PFSK-1 (cell line): ENCODE data around the gene NRP2.

Experiments used
- FOXP2 ChIP-seq: optimal IDR thresholded peaks from 2 replicates; pipeline ENCODE3; 2011; ENCODE audit warnings: borderline replicate concordance, control low read depth, inconsistent platforms; ENCODE audit not compliant: insufficient read depth; ENCODE audit errors: extremely low read length, extremely low read depth
- POLR2AphosphoS5 ChIP-seq: IDR thresholded peaks from 2 replicates; pipeline ENCODE4 v1.6.1; 2012; ENCODE audit warnings: low read depth, mild to moderate bottlenecking, control low read depth, low read length, moderate library complexity
- TAF1 ChIP-seq: IDR thresholded peaks from 2 replicates; pipeline ENCODE4 v1.6.1; 2012; ENCODE audit warnings: low read length, control low read depth, borderline replicate concordance; ENCODE audit not compliant: insufficient read depth
- TF ChIP-seq, protein P1 (sequence below), 2 experiments: IDR thresholded peaks; 2 replicates each; pipeline versions ENCODE4 v1.6.1 to v1.8.0; 2011 to 2012; ENCODE audit warnings: low read depth in 2 of 2, low read length in 2 of 2, control low read depth in 1 of 2, inconsistent platforms in 1 of 2, mild to moderate bottlenecking in 1 of 2, moderate library complexity in 1 of 2; ENCODE audit not compliant: insufficient read depth in 1 of 2

DNA sequence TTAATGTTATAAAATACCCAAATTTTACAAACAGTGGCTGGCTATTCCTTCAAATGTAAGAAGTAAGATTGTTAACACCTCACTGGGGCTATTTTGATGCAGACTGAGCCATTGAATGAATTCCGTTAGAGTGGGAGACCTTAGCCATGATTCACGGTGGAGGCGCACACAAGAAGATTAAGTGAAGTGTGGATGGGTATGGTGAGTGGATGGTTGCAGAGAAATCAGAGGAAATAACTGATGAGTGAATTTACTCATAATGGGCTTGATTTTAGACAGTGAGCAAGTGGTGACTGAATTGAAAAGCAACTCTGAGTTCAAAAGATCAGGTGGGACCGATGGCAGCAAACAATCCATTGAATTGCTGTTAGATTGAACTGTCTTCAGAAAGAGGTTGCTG is 75.0 kb downstream of the NRP2 start:
- TF ChIP-seq, protein P1, sequence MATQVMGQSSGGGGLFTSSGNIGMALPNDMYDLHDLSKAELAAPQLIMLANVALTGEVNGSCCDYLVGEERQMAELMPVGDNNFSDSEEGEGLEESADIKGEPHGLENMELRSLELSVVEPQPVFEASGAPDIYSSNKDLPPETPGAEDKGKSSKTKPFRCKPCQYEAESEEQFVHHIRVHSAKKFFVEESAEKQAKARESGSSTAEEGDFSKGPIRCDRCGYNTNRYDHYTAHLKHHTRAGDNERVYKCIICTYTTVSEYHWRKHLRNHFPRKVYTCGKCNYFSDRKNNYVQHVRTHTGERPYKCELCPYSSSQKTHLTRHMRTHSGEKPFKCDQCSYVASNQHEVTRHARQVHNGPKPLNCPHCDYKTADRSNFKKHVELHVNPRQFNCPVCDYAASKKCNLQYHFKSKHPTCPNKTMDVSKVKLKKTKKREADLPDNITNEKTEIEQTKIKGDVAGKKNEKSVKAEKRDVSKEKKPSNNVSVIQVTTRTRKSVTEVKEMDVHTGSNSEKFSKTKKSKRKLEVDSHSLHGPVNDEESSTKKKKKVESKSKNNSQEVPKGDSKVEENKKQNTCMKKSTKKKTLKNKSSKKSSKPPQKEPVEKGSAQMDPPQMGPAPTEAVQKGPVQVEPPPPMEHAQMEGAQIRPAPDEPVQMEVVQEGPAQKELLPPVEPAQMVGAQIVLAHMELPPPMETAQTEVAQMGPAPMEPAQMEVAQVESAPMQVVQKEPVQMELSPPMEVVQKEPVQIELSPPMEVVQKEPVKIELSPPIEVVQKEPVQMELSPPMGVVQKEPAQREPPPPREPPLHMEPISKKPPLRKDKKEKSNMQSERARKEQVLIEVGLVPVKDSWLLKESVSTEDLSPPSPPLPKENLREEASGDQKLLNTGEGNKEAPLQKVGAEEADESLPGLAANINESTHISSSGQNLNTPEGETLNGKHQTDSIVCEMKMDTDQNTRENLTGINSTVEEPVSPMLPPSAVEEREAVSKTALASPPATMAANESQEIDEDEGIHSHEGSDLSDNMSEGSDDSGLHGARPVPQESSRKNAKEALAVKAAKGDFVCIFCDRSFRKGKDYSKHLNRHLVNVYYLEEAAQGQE (IDR thresholded peaks at IDR 0.05; ENCODE audit: insufficient read depth in 1 of 2, low read depth in 2 of 2, low read length in 2 of 2): no peak
- TF ChIP-seq FOXP2 (no peak), TAF1 (no peak), POLR2AphosphoS5 (no peak)
